OCI-LY7 (cell line): ENCODE measurements around the gene BCDIN3D. TPM values are rescaled to one million over a fixed set of nuclear protein-coding genes. Genes with fewer than 3 reads are reported as not detected.

ENCODE experiments used
- total RNA-seq, 2 experiments: library from RNA; depleted of rRNA in 1 of 2; stranded (reverse); fragments of >200 nt in 1 of 2; shearing (Covaris generic) in 1 of 2; gene quantifications; 2 replicates each; pipeline ENCODE4 v1.2.3, GENCODE V29; 2014 to 2022

The BCDIN3D gene
- total RNA-seq, 2 experiments from 2014 or later: 8.4 to 10.1 TPM

Other genes starting within 250 kb of the BCDIN3D start
- gene FAM186B, start 237.5 kb downstream of the BCDIN3D start, total RNA-seq (2014; rRNA removed; shearing (Covaris generic)): 0.21 and 0.60 TPM in 2 replicates
- gene FAM186B, start 237.5 kb downstream of the BCDIN3D start, total RNA-seq (2022): 2.4 and 2.8 TPM in 2 replicates
- gene PRPF40B, start 219.5 kb downstream of the BCDIN3D start, total RNA-seq (2014; rRNA removed; shearing (Covaris generic)): 11.3 and 17.0 TPM in 2 replicates
- 25.4 and 26.3 TPM in 2 replicates for gene PRPF40B, start 219.5 kb downstream of the BCDIN3D start, total RNA-seq (2022)
- gene FMNL3, start 135.7 kb downstream of the BCDIN3D start, total RNA-seq (2014; rRNA removed; shearing (Covaris generic)): 28.7 and 29.6 TPM in 2 replicates
- 13.8 and 15.6 TPM in 2 replicates for gene FMNL3, start 135.7 kb downstream of the BCDIN3D start, total RNA-seq (2022)
- gene TMBIM6, start 101.5 kb downstream of the BCDIN3D start, total RNA-seq (2014; rRNA removed; shearing (Covaris generic)): 116 and 120 TPM in 2 replicates
- 170 and 172 TPM in 2 replicates for gene TMBIM6, start 101.5 kb downstream of the BCDIN3D start, total RNA-seq (2022)
- gene NCKAP5L, start 14.7 kb downstream of the BCDIN3D start, total RNA-seq (2014; rRNA removed; shearing (Covaris generic)): 4.6 TPM in 2 replicates
- gene NCKAP5L, start 14.7 kb downstream of the BCDIN3D start, total RNA-seq (2022): 9.5 and 12.2 TPM in 2 replicates
- gene FAIM2, start 60.8 kb upstream of the BCDIN3D start, total RNA-seq (2014; rRNA removed; shearing (Covaris generic)): not detected in 2 replicates
- gene FAIM2, start 60.8 kb upstream of the BCDIN3D start, total RNA-seq (2022): 0.10 and 0.35 TPM in 2 replicates
- gene AQP2, start 107.6 kb upstream of the BCDIN3D start, total RNA-seq (2014; rRNA removed; shearing (Covaris generic)): not detected in 2 replicates
- not detected in 2 replicates for gene AQP2, start 107.6 kb upstream of the BCDIN3D start, total RNA-seq (2022)
- gene AQP5, start 118.8 kb upstream of the BCDIN3D start, total RNA-seq (2014; rRNA removed; shearing (Covaris generic)): not detected in 2 replicates
- gene AQP5, start 118.8 kb upstream of the BCDIN3D start, total RNA-seq (2022): not detected in 2 replicates
- gene AQP6, start 129.8 kb upstream of the BCDIN3D start, total RNA-seq (2014; rRNA removed; shearing (Covaris generic)): not detected in 2 replicates
- gene AQP6, start 129.8 kb upstream of the BCDIN3D start, total RNA-seq (2022): not detected in 2 replicates
- 69.6 and 75.3 TPM in 2 replicates for gene RACGAP1, start 182.4 kb upstream of the BCDIN3D start, total RNA-seq (2014; rRNA removed; shearing (Covaris generic))
- gene RACGAP1, start 182.4 kb upstream of the BCDIN3D start, total RNA-seq (2022): 93.6 and 104 TPM in 2 replicates
- gene ASIC1, start 214.5 kb upstream of the BCDIN3D start, total RNA-seq (2014; rRNA removed; shearing (Covaris generic)): 0.05 TPM in 1 of 2 replicates, not detected in the other
- 0.57 and 0.59 TPM in 2 replicates for gene ASIC1, start 214.5 kb upstream of the BCDIN3D start, total RNA-seq (2022)
- gene SMARCD1, start 242.2 kb upstream of the BCDIN3D start, total RNA-seq (2014; rRNA removed; shearing (Covaris generic)): 117 and 134 TPM in 2 replicates
- 92.8 and 109 TPM in 2 replicates for gene SMARCD1, start 242.2 kb upstream of the BCDIN3D start, total RNA-seq (2022)